ENCODE results near the gene RER1. TPM values are rescaled to one million over a fixed set of nuclear protein-coding genes. Genes with fewer than 3 reads are reported as not detected.

RER1 gene
- total RNA-seq, 4 donors from 2014 or later: 56.9 to 86.5 (median 81.4) TPM

GRCh38 chr1:2428490-2428889 is 36.8 kb downstream of the RER1 start:
- DNase-seq (ENCODE audit: low spot score in 2 of 2): no peak
- peak overlapping the region; percentile 49 for H3K4me3 ChIP-seq

GRCh38 chr1:2429780-2430591 is 38.3 kb downstream of the RER1 start:
- DNase-seq (ENCODE audit: low spot score in 2 of 2): no peak
- Histone ChIP-seq H3K27me3 (peaks cover 52% of the 10 kb centered on the region), H3K27ac (no peak overlapping the region), H3K36me3 (no peaks in the 10 kb centered on the region), H3K4me3 (peak overlapping the region; percentile 49), H3K4me1 (peaks cover 43% of the 10 kb centered on the region), H3K9me3 (no peaks in the 10 kb centered on the region)
- TF ChIP-seq POLR2A (IDR thresholded peaks at IDR 0.05) (no peak), CTCF (IDR thresholded peaks at IDR 0.05) (peak in 1 of 2 donors; percentile 25), POLR2AphosphoS5 (IDR thresholded peaks at IDR 0.05) (no peak), EP300 (IDR thresholded peaks at IDR 0.05) (no peak)
- 73% methylated on average over 12 of the region's 20 CpGs for WGBS

More at GRCh38 chr1:2428490-2428889, 36.8 kb downstream of the RER1 start:
- no peaks in the 10 kb centered on the region for H3K9me3 ChIP-seq
- WGBS: 44% methylated on average over 7 of the region's 28 CpGs
- H3K27me3 ChIP-seq: peaks cover 40% of the 10 kb centered on the region
- H3K36me3 ChIP-seq: no peaks in the 10 kb centered on the region
- peaks cover 43% of the 10 kb centered on the region for H3K4me1 ChIP-seq
- TF ChIP-seq POLR2AphosphoS5 (IDR thresholded peaks at IDR 0.05): peak in 2 of 3 donors; percentile 59 to 61
- no peak for TF ChIP-seq EP300 (IDR thresholded peaks at IDR 0.05)
- H3K27ac ChIP-seq: peak overlapping the region; percentile 81

- Histone ChIP-seq H3K9me3 (no peaks in the 10 kb centered on the region), H3K27ac (peak overlapping the region; percentile 34), H3K4me3 (peak overlapping the region; percentile 15), H3K27me3 (peaks cover 58% of the 10 kb centered on the region), H3K36me3 (no peaks in the 10 kb centered on the region), H3K4me1 (peaks cover 43% of the 10 kb centered on the region)
- WGBS: 65% methylated on average over 4 of the region's 10 CpGs
- TF ChIP-seq EP300 (IDR thresholded peaks at IDR 0.05): no peak
- TF ChIP-seq POLR2A (IDR thresholded peaks at IDR 0.05): no peak
- no peak for TF ChIP-seq CTCF (IDR thresholded peaks at IDR 0.05)
- TF ChIP-seq POLR2AphosphoS5 (IDR thresholded peaks at IDR 0.05): no peak
- no peak for DNase-seq (ENCODE audit: low spot score in 2 of 2)
These were observed 38.9 kb downstream of the RER1 start for GRCh38 chr1:2430592-2430973.

- DNase-seq (ENCODE audit: low spot score in 2 of 2): no peak
- Histone ChIP-seq H3K9me3 (no peaks in the 10 kb centered on the region), H3K36me3 (no peaks in the 10 kb centered on the region), H3K27me3 (peaks cover 60% of the 10 kb centered on the region), H3K27ac (peak overlapping the region; percentile 34), H3K4me3 (peak overlapping the region; percentile 15), H3K4me1 (peaks cover 43% of the 10 kb centered on the region)
- TF ChIP-seq POLR2AphosphoS5 (IDR thresholded peaks at IDR 0.05): no peak
- TF ChIP-seq EP300 (IDR thresholded peaks at IDR 0.05): no peak
- TF ChIP-seq POLR2A (IDR thresholded peaks at IDR 0.05): no peak
- no peak for TF ChIP-seq CTCF (IDR thresholded peaks at IDR 0.05)
- WGBS: 20% methylated on average over 9 of the region's 16 CpGs
These were observed 39.5 kb downstream of the RER1 start for GRCh38 chr1:2431103-2431502.

- no peak for DNase-seq (ENCODE audit: low spot score in 2 of 2)
- TF ChIP-seq CTCF (IDR thresholded peaks at IDR 0.05): no peak
- TF ChIP-seq EP300 (IDR thresholded peaks at IDR 0.05): no peak
- no peak for TF ChIP-seq POLR2A (IDR thresholded peaks at IDR 0.05)
- no peak for TF ChIP-seq POLR2AphosphoS5 (IDR thresholded peaks at IDR 0.05)
- peaks cover 59% of the 10 kb centered on the region for H3K27me3 ChIP-seq
- WGBS: 0% methylated on average over 1 of the region's 10 CpGs
- no peaks in the 10 kb centered on the region for H3K36me3 ChIP-seq
- no peak overlapping the region for H3K27ac ChIP-seq
- no peaks in the 10 kb centered on the region for H3K9me3 ChIP-seq
- H3K4me1 ChIP-seq: peaks cover 43% of the 10 kb centered on the region
- peak overlapping the region; percentile 15 for H3K4me3 ChIP-seq
These were observed 39.9 kb downstream of the RER1 start for GRCh38 chr1:2431518-2431917.
